B cell (primary cell): ENCODE data around the gene INPP1. TPM values are rescaled to one million over a fixed set of nuclear protein-coding genes. Genes with fewer than 3 reads are reported as not detected.

Experiments
- ATAC-seq: fragments of 200-7000 bp; cut with Tn5 transposase; one replicate; pipeline ENCODE4 v1.10.0; 2021; ENCODE audit warnings: low read depth, mild to moderate bottlenecking, moderate number of reproducible peaks, moderate library complexity
- CTCF ChIA-PET: fragments of 350-600 bp; sonication (Branson Sonifier 250); formaldehyde crosslinking; loops from one replicate; lab custom pipeline; 2021; ENCODE audit warnings: antibody characterized with exemption, inconsistent platforms; lab: Charles Lee
- POLR2A ChIA-PET: fragments of 350-600 bp; sonication (Branson Sonifier 250); formaldehyde crosslinking; loops from one replicate; lab custom pipeline; 2021; ENCODE audit warnings: antibody characterized with exemption; lab: Charles Lee
- DNase-seq: peaks from one replicate; pipeline ENCODE4 v3.0.0; 2013
- H2AFZ ChIP-seq: 2 replicates; pipeline ENCODE4 v1.6.1; 2012; ENCODE audit warnings: mild to moderate bottlenecking, low read depth, low read length; ENCODE audit not compliant: insufficient read depth, poor library complexity, severe bottlenecking
- H3K27ac ChIP-seq, 2 donors: 1 replicate in 1 of 2; 2 replicates in 1 of 2; pipeline ENCODE4 v1.5.1; 2012 to 2013; ENCODE audit warnings: low read length in 2 of 2, mild to moderate bottlenecking in 2 of 2, moderate library complexity in 1 of 2
- H3K27me3 ChIP-seq, 4 experiments: fragments of 200-600 bp in 1 of 4; sonication (generic) in 1 of 4; replicated peaks in 1 of 4; 1 replicate in 2 of 4; 2 replicates in 2 of 4; pipeline versions ENCODE4 v1.6.1 to v1.7.0; 2013 to 2016; ENCODE audit warnings: low read length in 3 of 4, mild to moderate bottlenecking in 2 of 4, mixed read lengths in 1 of 4, moderate library complexity in 1 of 4; ENCODE audit not compliant: insufficient read depth in 4 of 4, control insufficient read depth in 3 of 4; ENCODE audit errors: control extremely low read depth in 1 of 4
- H3K36me3 ChIP-seq, 2 experiments: replicated peaks in 1 of 2; 1 replicate in 1 of 2; 2 replicates in 1 of 2; pipeline versions ENCODE4 v1.6.1 to v1.7.1; 2013; ENCODE audit warnings: low read length in 1 of 2; ENCODE audit not compliant: insufficient read depth in 2 of 2, control insufficient read depth in 1 of 2; ENCODE audit errors: control extremely low read depth in 1 of 2, extremely low read depth in 1 of 2
- H3K4me1 ChIP-seq, 2 donors: fragments of 200-600 bp in 1 of 2; sonication (generic) in 1 of 2; 1 replicate in 1 of 2; 2 replicates in 1 of 2; pipeline versions ENCODE4 v1.5.1 to v1.6.1; 2013 to 2017; ENCODE audit warnings: low read length in 2 of 2; ENCODE audit not compliant: control insufficient read depth in 2 of 2, insufficient read depth in 2 of 2
- H3K4me2 ChIP-seq: replicated peaks from 2 replicates; pipeline ENCODE3; 2012; ENCODE audit warnings: mild to moderate bottlenecking, low read depth, low read length; ENCODE audit not compliant: poor library complexity, severe bottlenecking
- H3K4me3 ChIP-seq, 5 experiments: fragments of 200-600 bp in 1 of 5; sonication (generic) in 1 of 5; 1 replicate in 3 of 5; 2 replicates in 2 of 5; pipeline versions ENCODE4 v1.5.1 to v1.7.0; 2011 to 2016; ENCODE audit warnings: low read length in 4 of 5, mild to moderate bottlenecking in 4 of 5, low read depth in 2 of 5, control low read depth in 1 of 5, moderate library complexity in 1 of 5; ENCODE audit not compliant: insufficient read depth in 1 of 5; ENCODE audit errors: control extremely low read depth in 1 of 5, extremely low read depth in 1 of 5
- H3K79me2 ChIP-seq: fragments of 200-600 bp; sonication (generic); one replicate; pipeline ENCODE4 v1.6.0; 2016; ENCODE audit warnings: low read length; ENCODE audit not compliant: control insufficient read depth, insufficient read depth
- H3K9ac ChIP-seq: fragments of 200-600 bp; sonication (generic); 2 replicates; pipeline ENCODE4 v1.6.1; 2017; ENCODE audit warnings: mild to moderate bottlenecking, low read length, moderate library complexity
- H3K9me3 ChIP-seq, 3 donors: one replicate each; pipeline versions ENCODE4 v1.6.1 to v1.7.1; 2013; ENCODE audit warnings: low read length in 2 of 3; ENCODE audit not compliant: control insufficient read depth in 2 of 3, insufficient read depth in 1 of 3; ENCODE audit errors: control extremely low read depth in 1 of 3
- H4K20me1 ChIP-seq: 2 replicates; pipeline ENCODE4 v1.6.0; 2012; ENCODE audit warnings: mild to moderate bottlenecking, low read length; ENCODE audit not compliant: insufficient read depth, control insufficient read depth, poor library complexity, severe bottlenecking
- H3K27ac Mint-ChIP-seq: one replicate; pipeline ENCODE4 v1.8.0; 2021; ENCODE audit warnings: mixed read lengths
- H3K27me3 Mint-ChIP-seq: one replicate; pipeline ENCODE4 v1.8.0; 2021; ENCODE audit warnings: mixed read lengths
- H3K4me1 Mint-ChIP-seq: one replicate; pipeline ENCODE4 v1.8.0; 2021; ENCODE audit warnings: mixed read lengths
- H3K4me3 Mint-ChIP-seq: one replicate; pipeline ENCODE4 v1.8.0; 2021; ENCODE audit warnings: mixed read lengths
- H3K9me3 Mint-ChIP-seq: one replicate; pipeline ENCODE4 v1.8.0; 2022; ENCODE audit warnings: mixed read lengths; ENCODE audit not compliant: insufficient read depth
- EZH2 ChIP-seq: IDR thresholded peaks from 2 replicates; pipeline ENCODE4 v1.6.1; 2012; ENCODE audit warnings: borderline replicate concordance, low read depth, mild to moderate bottlenecking, moderate library complexity, low read length; ENCODE audit not compliant: insufficient read depth, poor library complexity, severe bottlenecking
- WGBS: methylation state at CpG from one replicate; pipeline ENCODE4 v1.1.5; 2013; ENCODE audit warnings: missing lambda C conversion rate; ENCODE audit not compliant: insufficient coverage; 5-methylcytosine and 5-hydroxymethylcytosine counted together
- intact Hi-C: fragments of 100-400 bp; cut with micrococcal nuclease; formaldehyde crosslinking; loops from one replicate; pipeline ENCODE4 v1.10.0; 2022
- polyA plus RNA-seq: library from polyadenylated mRNA; depleted of rRNA; stranded (reverse); fragments of >200 nt; gene quantifications from 2 replicates; pipeline ENCODE4 v1.2.3, GENCODE V29; 2012
- total RNA-seq, 2 donors: library from RNA; stranded (reverse); fragments of 120-200 nt in 1 of 2; gene quantifications; 1 replicate in 1 of 2; 2 replicates in 1 of 2; pipeline versions ENCODE4 v1.2.3 to v1.2.4, GENCODE V29; 2013 to 2022
- TF ChIP-seq, protein P1 (sequence below): fragments of 200-600 bp; IDR thresholded peaks from one replicate; pipeline ENCODE4 v1.8.0; 2022; ENCODE audit warnings: antibody characterized with exemption, mild to moderate bottlenecking

INPP1 gene
- total and polyA plus RNA-seq, 2 donors (not counting 1 experiment from before 2014, with no cell fraction given), result 3.1 to 3.7 TPM

- no peak overlapping the region for H3K27ac ChIP-seq
- ChIA-PET CTCF (interaction anchor here (1.3 kb wide), 1 partner anchor 8 kb away, joined by 3 read pairs; no protein-coding TSS in a partner anchor), POLR2A (no interaction called here)
- no peak overlapping the region for H3K4me2 ChIP-seq
- Mint-ChIP-seq H3K4me1 (peaks cover 2% of the 10 kb centered on the region), H3K27me3 (no peaks in the 10 kb centered on the region), H3K4me3 (no peak overlapping the region), H3K9me3 (no peaks in the 10 kb centered on the region), H3K27ac (no peak overlapping the region)
- H2AFZ ChIP-seq, result no peak overlapping the region
- DNase-seq, result no peak
- H4K20me1 ChIP-seq, result no peaks in the 10 kb centered on the region
- H3K4me3 ChIP-seq, result no peak overlapping the region
- TF ChIP-seq, protein P1, sequence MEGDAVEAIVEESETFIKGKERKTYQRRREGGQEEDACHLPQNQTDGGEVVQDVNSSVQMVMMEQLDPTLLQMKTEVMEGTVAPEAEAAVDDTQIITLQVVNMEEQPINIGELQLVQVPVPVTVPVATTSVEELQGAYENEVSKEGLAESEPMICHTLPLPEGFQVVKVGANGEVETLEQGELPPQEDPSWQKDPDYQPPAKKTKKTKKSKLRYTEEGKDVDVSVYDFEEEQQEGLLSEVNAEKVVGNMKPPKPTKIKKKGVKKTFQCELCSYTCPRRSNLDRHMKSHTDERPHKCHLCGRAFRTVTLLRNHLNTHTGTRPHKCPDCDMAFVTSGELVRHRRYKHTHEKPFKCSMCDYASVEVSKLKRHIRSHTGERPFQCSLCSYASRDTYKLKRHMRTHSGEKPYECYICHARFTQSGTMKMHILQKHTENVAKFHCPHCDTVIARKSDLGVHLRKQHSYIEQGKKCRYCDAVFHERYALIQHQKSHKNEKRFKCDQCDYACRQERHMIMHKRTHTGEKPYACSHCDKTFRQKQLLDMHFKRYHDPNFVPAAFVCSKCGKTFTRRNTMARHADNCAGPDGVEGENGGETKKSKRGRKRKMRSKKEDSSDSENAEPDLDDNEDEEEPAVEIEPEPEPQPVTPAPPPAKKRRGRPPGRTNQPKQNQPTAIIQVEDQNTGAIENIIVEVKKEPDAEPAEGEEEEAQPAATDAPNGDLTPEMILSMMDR, result no peak
- no peak for TF ChIP-seq EZH2
- no peaks in the 10 kb centered on the region for H3K4me1 ChIP-seq
- H3K36me3 ChIP-seq, result no peaks in the 10 kb centered on the region
- intact Hi-C loops, result no loop called here
- no peak for ATAC-seq
- no peaks in the 10 kb centered on the region for H3K27me3 ChIP-seq
- no peak overlapping the region for H3K9ac ChIP-seq
- H3K9me3 ChIP-seq, result no peaks in the 10 kb centered on the region
- no peaks in the 10 kb centered on the region for H3K79me2 ChIP-seq
Observed at GRCh38 chr2:190376083-190376482, 32.7 kb downstream of the INPP1 start.

DNA sequence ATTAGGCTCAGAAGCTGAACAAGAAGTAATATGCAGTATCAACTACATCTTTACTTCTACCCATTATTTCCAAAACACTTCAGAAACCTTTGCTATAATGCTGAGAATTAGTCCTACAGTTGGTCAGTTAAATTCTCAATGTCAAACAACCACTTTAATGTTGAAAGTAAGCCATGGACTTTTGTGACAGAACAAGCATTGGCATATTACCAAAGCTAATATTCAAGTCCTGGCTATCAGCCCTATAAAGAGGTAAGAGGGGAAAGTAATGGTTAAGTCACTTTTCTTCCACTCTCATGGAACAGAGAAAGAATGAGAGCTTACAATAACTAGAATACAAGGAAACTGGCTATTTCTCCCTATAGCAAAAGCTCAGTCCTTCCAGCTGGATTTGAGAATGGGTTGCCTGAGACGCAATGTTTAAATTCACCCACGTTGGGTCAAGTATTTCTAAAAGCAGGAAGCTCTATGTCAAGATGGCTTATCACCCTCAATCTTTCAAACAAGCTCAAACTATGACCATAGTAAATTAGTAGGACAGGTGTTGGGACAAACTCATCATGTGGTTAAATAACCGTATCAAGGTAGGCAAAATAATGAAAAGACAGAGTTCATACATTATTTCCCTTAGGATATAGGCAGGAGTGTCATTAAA lies 33.3 kb downstream of the INPP1 start:
- Histone ChIP-seq H3K79me2 (no peaks in the 10 kb centered on the region), H3K9ac (no peak overlapping the region), H3K4me3 (no peak overlapping the region), H3K9me3 (no peaks in the 10 kb centered on the region), H3K4me2 (no peak overlapping the region), H3K27me3 (no peaks in the 10 kb centered on the region), H4K20me1 (no peaks in the 10 kb centered on the region), H3K4me1 (no peaks in the 10 kb centered on the region), H3K27ac (no peak overlapping the region), H2AFZ (no peak overlapping the region), H3K36me3 (no peaks in the 10 kb centered on the region)
- ChIA-PET CTCF (interaction anchor here (0.9 to 1.3 kb wide), 2 partner anchors 9 to 38 kb away, joined by 3 read pairs; no protein-coding TSS in a partner anchor), POLR2A (no interaction called here)
- intact Hi-C loops, result no loop called here
- DNase-seq (no peak), ATAC-seq (no peak)
- TF ChIP-seq EZH2, result no peak
- TF ChIP-seq, protein P1, result no peak
- WGBS, result no CpG with 5 or more reads among the region's 3 CpGs
- H3K9me3 Mint-ChIP-seq, result no peaks in the 10 kb centered on the region
- H3K27ac Mint-ChIP-seq, result no peak overlapping the region
- H3K27me3 Mint-ChIP-seq, result no peaks in the 10 kb centered on the region
- H3K4me3 Mint-ChIP-seq, result no peak overlapping the region
- H3K4me1 Mint-ChIP-seq, result peaks cover 2% of the 10 kb centered on the region
